Left lung (tissue), 10 donors: ENCODE measurements around the gene EGFR. TPM values are rescaled to one million over a fixed set of nuclear protein-coding genes. Genes with fewer than 3 reads are reported as not detected.

Source experiments
- ATAC-seq: fragments of 200-7000 bp; cut with Tn5 transposase; one replicate; pipeline ENCODE4 v1.9.1; 2020; ENCODE audit warnings: moderate library complexity
- DNase-seq, 4 donors: peaks; one replicate each; pipeline ENCODE4 v3.0.0-alpha.2; 2013 to 2020
- H3K27ac ChIP-seq, 2 donors: fragments of 200-600 bp; sonication (generic) in 1 of 2; one replicate each; pipeline versions ENCODE4 v1.5.0 to v1.8.0; 2020 to 2021
- H3K27me3 ChIP-seq, 2 donors: fragments of 200-600 bp; sonication (generic) in 1 of 2; one replicate each; pipeline versions ENCODE4 v1.5.0 to v1.8.0; 2020 to 2021
- H3K36me3 ChIP-seq, 2 donors: fragments of 200-600 bp; sonication (generic) in 1 of 2; one replicate each; pipeline versions ENCODE4 v1.5.0 to v1.8.0; 2020 to 2021
- H3K4me1 ChIP-seq, 2 donors: fragments of 200-600 bp; one replicate each; pipeline ENCODE4 v1.8.0; 2021
- H3K4me3 ChIP-seq, 2 donors: fragments of 200-600 bp; sonication (generic) in 1 of 2; one replicate each; pipeline versions ENCODE4 v1.5.0 to v1.8.0; 2020 to 2021; ENCODE audit warnings: mild to moderate bottlenecking in 1 of 2
- H3K9me3 ChIP-seq, 2 donors: fragments of 200-600 bp; sonication (generic) in 1 of 2; one replicate each; pipeline versions ENCODE4 v1.5.0 to v1.8.0; 2020 to 2021
- intact Hi-C, 2 donors: fragments of 100-400 bp; cut with DNase I; formaldehyde crosslinking; loops; one replicate each; pipeline versions ENCODE4 v1.11.2 to v1.14.2; 2022
- polyA plus RNA-seq, 6 donors: library from polyadenylated mRNA; unstranded; fragments of 120-200 nt; gene quantifications; one replicate each; pipeline ENCODE4 v1.2.1, GENCODE V29; 2013; ENCODE audit not compliant: insufficient read length in 6 of 6
- total RNA-seq, 2 donors: library from RNA; stranded (reverse); fragmentation: NEBNext Ultra II Directional; extraction: Animal tissue kit (Norgen Biotek cat#: 25700); gene quantifications; one replicate each; pipeline ENCODE4 v1.2.1, GENCODE V29; 2021
- TF ChIP-seq, protein P1 (sequence below), 2 donors: fragments of 200-600 bp; sonication (generic) in 1 of 2; IDR thresholded peaks; one replicate each; pipeline versions ENCODE4 v1.5.0 to v1.8.0; 2021; ENCODE audit warnings: antibody characterized with exemption in 2 of 2
- donor health status: DM: no; HTN: yes; CAD: no.
- donor health status: DM: no; HTN: no; CAD: no.

Gene EGFR
- total and polyA plus RNA-seq, 8 donors: 48.7 to 79.3 (median 54.1) TPM

DNA sequence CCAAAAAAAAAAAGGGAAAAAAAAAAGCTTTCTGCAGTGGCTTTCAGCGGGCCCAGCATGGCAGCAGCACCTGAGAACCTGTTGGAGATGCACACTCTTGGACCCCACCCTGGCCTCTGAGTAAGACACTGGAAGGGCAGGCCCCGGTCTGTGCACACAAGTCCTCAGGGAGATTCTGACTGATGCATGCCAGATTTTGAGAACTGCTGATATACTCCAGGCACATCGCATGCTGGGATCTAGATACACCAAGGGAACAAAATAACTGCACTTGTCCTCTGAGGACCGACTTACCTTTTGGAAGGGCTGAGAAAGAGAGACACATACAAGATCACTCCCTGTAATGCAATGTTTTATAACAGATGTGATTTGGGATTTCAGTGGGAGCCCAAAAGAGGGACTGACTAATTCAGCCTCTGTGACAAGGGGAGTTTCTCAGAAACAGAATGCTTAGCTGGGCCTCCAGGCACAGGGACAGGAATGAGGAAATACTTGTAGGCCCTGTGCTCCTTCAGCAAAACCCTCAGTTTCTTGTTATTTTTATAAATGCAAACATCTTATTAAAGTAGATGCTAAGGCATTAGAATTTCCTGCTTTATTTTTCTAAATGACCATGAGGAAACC is 8.2 kb downstream of the EGFR start:
- Histone ChIP-seq H3K27me3 (no peaks in the 10 kb centered on the region), H3K36me3 (no peaks in the 10 kb centered on the region), H3K4me3 (no peak overlapping the region), H3K9me3 (no peaks in the 10 kb centered on the region), H3K27ac (peak overlapping the region; percentile 39 to 49), H3K4me1 (peaks cover 18 to 29% of the 10 kb centered on the region in 2 donors)
- intact Hi-C loops: no loop called here
- ATAC-seq (peak; percentile 81), DNase-seq (peak in 1 of 4 donors; percentile 49)
- TF ChIP-seq, protein P1, sequence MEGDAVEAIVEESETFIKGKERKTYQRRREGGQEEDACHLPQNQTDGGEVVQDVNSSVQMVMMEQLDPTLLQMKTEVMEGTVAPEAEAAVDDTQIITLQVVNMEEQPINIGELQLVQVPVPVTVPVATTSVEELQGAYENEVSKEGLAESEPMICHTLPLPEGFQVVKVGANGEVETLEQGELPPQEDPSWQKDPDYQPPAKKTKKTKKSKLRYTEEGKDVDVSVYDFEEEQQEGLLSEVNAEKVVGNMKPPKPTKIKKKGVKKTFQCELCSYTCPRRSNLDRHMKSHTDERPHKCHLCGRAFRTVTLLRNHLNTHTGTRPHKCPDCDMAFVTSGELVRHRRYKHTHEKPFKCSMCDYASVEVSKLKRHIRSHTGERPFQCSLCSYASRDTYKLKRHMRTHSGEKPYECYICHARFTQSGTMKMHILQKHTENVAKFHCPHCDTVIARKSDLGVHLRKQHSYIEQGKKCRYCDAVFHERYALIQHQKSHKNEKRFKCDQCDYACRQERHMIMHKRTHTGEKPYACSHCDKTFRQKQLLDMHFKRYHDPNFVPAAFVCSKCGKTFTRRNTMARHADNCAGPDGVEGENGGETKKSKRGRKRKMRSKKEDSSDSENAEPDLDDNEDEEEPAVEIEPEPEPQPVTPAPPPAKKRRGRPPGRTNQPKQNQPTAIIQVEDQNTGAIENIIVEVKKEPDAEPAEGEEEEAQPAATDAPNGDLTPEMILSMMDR (IDR thresholded peaks at IDR 0.05): no peak

DNA sequence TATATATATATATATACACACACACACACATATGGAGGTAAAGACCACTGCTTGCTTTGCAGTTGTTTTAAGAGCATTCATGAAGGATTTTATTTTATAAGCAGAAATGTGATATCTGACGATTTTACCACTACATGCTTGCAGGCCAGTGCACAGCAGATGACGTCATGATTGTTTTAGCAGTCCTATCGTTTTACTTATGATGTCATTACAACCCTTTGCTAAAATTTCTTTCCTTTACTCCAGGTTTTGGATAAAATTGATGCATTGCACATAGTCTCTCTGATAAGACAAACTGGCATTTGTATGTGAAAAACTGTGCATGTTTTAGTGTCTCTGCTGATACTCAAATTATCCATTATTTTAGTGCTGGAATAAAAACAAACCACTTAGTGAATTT is 9.2 kb downstream of the EGFR start:
- no peak for DNase-seq
- TF ChIP-seq, protein P1 (IDR thresholded peaks at IDR 0.05): no peak
- Histone ChIP-seq H3K4me1 (peaks cover 18 to 21% of the 10 kb centered on the region in 2 donors), H3K4me3 (no peak overlapping the region), H3K27ac (no peak overlapping the region), H3K27me3 (no peaks in the 10 kb centered on the region), H3K36me3 (no peaks in the 10 kb centered on the region), H3K9me3 (no peaks in the 10 kb centered on the region)
- intact Hi-C loops: no loop called here
- ATAC-seq: no peak

DNA sequence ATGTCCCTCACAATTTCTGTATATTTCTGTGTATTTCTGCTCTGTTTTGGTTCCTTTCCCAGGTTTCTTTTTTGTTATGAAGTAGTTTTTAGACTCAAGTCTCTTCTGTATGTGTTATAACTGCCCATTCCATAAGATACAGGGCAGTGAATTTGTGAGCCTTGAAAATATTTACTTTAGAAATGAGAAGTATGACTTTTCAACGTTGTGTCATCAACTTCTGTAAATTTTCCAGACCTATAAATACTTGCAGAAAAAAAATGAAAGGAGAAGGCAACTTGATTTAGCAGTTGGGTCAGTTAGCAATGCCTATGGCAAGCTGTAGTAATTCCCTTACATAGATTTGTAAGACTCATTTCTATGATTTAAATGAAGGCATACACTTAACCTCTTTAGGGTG is 11.5 kb downstream of the EGFR start:
- no peaks in the 10 kb centered on the region for H3K36me3 ChIP-seq
- H3K4me3 ChIP-seq: no peak overlapping the region
- no peaks in the 10 kb centered on the region for H3K9me3 ChIP-seq
- no peaks in the 10 kb centered on the region for H3K27me3 ChIP-seq
- H3K27ac ChIP-seq: no peak overlapping the region
- ATAC-seq (no peak), DNase-seq (no peak)
- intact Hi-C loops: no loop called here
- TF ChIP-seq, protein P1 (IDR thresholded peaks at IDR 0.05): no peak
- peaks cover 12 to 21% of the 10 kb centered on the region in 2 donors for H3K4me1 ChIP-seq

DNA sequence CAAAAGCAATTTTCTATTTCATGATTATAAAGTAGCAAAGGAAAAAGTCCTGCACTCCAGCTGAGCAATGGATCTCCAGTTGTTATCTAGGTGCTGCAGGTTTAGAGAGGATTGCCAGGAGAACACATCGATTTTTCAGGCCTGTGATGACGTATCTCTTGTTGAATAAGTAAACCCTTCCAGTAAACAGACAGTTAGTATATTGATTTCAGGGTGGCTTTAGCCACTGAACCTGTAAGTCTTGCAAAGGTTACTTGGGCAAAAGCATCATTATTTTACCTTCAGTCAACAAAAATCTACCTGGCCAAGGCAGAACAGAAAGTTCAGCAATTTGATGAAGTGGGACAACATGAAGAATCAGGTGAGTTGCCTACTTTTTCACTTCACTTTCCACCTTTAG is 12.3 kb downstream of the EGFR start:
- no peak for ATAC-seq
- Histone ChIP-seq H3K27ac (no peak overlapping the region), H3K27me3 (no peaks in the 10 kb centered on the region), H3K9me3 (no peaks in the 10 kb centered on the region), H3K4me1 (peaks cover 12 to 14% of the 10 kb centered on the region in 2 donors), H3K4me3 (no peak overlapping the region), H3K36me3 (no peaks in the 10 kb centered on the region)
- intact Hi-C loops: no loop called here
- TF ChIP-seq, protein P1 (IDR thresholded peaks at IDR 0.05): no peak
- DNase-seq: no peak

DNA sequence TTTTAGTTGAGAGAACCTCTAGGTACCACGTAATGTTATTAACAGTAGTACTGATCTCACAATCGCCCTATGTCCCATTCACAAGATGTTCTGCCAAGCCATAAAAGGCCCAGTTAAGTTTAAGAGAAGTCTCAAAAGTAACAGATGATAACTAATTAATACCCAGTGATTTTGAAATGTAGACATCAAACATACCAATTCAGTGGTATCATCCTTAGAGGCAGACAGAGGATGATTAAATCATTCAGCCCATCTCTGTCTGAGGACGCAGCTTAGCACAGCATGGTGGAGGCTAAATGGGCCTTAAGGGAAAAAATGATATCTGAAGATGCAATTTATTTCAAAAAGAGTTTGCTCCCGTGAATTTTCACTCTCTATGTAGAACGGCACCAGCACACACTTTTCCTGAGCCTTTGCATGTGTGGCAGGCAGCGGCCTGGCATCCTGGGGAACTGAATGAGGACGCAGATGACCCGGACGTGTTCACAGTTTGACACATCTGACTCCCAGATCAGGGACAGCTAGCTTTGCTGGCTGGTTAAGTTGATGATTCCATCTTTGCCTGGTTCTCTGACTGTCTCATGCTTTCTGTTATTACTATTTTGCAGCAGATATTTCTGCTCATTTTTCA is 13.4 kb downstream of the EGFR start:
- H3K4me1 ChIP-seq: peaks cover 3 to 5% of the 10 kb centered on the region in 2 donors

More for the DNA sequence above, 13.4 kb downstream of the EGFR start:
- intact Hi-C loops: no loop called here
- no peaks in the 10 kb centered on the region for H3K27me3 ChIP-seq
- ATAC-seq (no peak), DNase-seq (no peak)
- no peak overlapping the region for H3K27ac ChIP-seq
- H3K4me3 ChIP-seq: no peak overlapping the region
- no peaks in the 10 kb centered on the region for H3K36me3 ChIP-seq
- TF ChIP-seq, protein P1 (IDR thresholded peaks at IDR 0.05): no peak
- no peaks in the 10 kb centered on the region for H3K9me3 ChIP-seq
